ENCODE measurements around the gene SFXN3. TPM values are rescaled to one million over a fixed set of nuclear protein-coding genes. Genes with fewer than 3 reads are reported as not detected.

Gene SFXN3
- total RNA-seq, 2 experiments from 2014 or later, result 0.41 TPM; not detected in 1

DNA sequence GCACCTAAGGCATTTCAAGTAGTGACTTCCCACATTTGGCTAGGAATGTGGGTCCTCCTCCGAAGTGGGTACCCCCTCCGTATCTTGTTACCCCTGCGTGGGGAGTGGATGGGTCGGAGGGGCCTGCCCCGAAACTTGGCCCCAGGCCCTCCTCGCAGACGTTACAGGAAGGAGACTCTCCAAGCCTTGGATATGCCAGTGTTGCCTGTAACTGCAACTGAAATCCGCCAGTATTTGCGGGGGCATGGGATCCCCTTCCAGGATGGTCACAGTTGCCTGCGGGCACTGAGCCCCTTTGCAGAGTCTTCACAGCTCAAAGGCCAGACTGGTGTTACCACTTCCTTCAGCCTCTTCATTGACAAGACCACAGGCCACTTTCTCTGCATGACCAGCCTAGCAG lies 42.9 kb upstream of the SFXN3 start:
- H2AFZ ChIP-seq (ENCODE audit: low read length), result no peak overlapping the region
- POLR2A ChIA-PET, result interaction anchor here (1.0 kb wide), 1 partner anchor 8 kb away, joined by 3 read pairs; no protein-coding TSS in a partner anchor
- no peak overlapping the region for H3K27ac ChIP-seq (ENCODE audit: low read depth, low read length, poor library complexity, severe bottlenecking)

DNA sequence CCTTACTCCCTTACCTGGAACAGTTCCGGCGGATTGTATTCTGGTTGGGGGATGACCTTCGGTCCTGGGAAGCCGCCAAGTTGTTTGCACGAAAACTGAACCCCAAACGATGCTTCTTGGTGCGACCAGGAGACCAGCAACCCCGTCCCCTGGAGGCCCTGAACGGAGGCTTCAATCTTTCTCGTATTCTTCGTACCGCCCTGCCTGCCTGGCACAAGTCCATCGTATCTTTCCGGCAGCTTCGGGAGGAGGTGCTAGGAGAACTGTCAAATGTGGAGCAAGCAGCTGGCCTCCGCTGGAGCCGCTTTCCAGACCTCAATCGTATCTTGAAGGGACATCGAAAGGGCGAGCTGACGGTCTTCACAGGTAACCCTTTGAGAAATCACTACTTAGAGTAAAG lies 41.9 kb upstream of the SFXN3 start:
- POLR2A ChIA-PET, result no interaction called here
- Histone ChIP-seq H3K9me2 (ENCODE audit: insufficient read depth, low read length) (no peaks in the 10 kb centered on the region), H3K27ac (ENCODE audit: low read depth, low read length, poor library complexity, severe bottlenecking) (no peak overlapping the region), H3K4me2 (ENCODE audit: low read length) (peak overlapping the region; percentile 30), H3K4me1 (ENCODE audit: insufficient read depth, low read length, poor library complexity, severe bottlenecking) (peaks cover 38% of the 10 kb centered on the region), H4K20me1 (ENCODE audit: insufficient read depth, low read length) (0 out of 2 replicates have a peak, but pooled peaks cover 4% of the 10 kb centered on the region), H3K79me2 (ENCODE audit: insufficient read depth, low read depth, low read length) (peaks cover 44% of the 10 kb centered on the region), H3K4me3 (ENCODE audit: low read depth, low read length, poor library complexity, severe bottlenecking) (no peak overlapping the region), H3K9me3 (ENCODE audit: low read length) (no peaks in the 10 kb centered on the region), H3K36me3 (ENCODE audit: insufficient read depth, low read length) (peaks cover 50% of the 10 kb centered on the region), H2AFZ (ENCODE audit: low read length) (no peak overlapping the region)
- intact Hi-C loops (cut with micrococcal nuclease; ENCODE audit: unreplicated experiment), result no loop called here
- BruUV-seq (replicated peaks), result no TSS peak
- TF ChIP-seq EZH2phosphoT487 (IDR thresholded peaks at IDR 0.05; ENCODE audit: borderline replicate concordance, low read depth, low read length), result no peak
- TF ChIP-seq, protein P1, sequence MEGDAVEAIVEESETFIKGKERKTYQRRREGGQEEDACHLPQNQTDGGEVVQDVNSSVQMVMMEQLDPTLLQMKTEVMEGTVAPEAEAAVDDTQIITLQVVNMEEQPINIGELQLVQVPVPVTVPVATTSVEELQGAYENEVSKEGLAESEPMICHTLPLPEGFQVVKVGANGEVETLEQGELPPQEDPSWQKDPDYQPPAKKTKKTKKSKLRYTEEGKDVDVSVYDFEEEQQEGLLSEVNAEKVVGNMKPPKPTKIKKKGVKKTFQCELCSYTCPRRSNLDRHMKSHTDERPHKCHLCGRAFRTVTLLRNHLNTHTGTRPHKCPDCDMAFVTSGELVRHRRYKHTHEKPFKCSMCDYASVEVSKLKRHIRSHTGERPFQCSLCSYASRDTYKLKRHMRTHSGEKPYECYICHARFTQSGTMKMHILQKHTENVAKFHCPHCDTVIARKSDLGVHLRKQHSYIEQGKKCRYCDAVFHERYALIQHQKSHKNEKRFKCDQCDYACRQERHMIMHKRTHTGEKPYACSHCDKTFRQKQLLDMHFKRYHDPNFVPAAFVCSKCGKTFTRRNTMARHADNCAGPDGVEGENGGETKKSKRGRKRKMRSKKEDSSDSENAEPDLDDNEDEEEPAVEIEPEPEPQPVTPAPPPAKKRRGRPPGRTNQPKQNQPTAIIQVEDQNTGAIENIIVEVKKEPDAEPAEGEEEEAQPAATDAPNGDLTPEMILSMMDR (conservative IDR thresholded peaks at IDR 0.05; ENCODE audit: low read length), result no peak
- CTCF ChIA-PET (ENCODE audit: unreplicated experiment), result no interaction called here
- DNase-seq (ENCODE audit: low spot score), result no peak

More for the DNA sequence above, 42.9 kb upstream of the SFXN3 start:
- H3K4me2 ChIP-seq (ENCODE audit: low read length), result peak overlapping the region; percentile 73
- H4K20me1 ChIP-seq (ENCODE audit: insufficient read depth, low read length), result 0 out of 2 replicates have a peak, but pooled peaks cover 4% of the 10 kb centered on the region
- peaks cover 41% of the 10 kb centered on the region for H3K36me3 ChIP-seq (ENCODE audit: insufficient read depth, low read length)
- peaks cover 38% of the 10 kb centered on the region for H3K4me1 ChIP-seq (ENCODE audit: insufficient read depth, low read length, poor library complexity, severe bottlenecking)
- intact Hi-C loops (cut with micrococcal nuclease; ENCODE audit: unreplicated experiment), result no loop called here
- DNase-seq (ENCODE audit: low spot score), result no peak
- no peaks in the 10 kb centered on the region for H3K9me3 ChIP-seq (ENCODE audit: low read length)
- TF ChIP-seq, protein P1 (conservative IDR thresholded peaks at IDR 0.05; ENCODE audit: low read length), result no peak
- TF ChIP-seq EZH2phosphoT487 (IDR thresholded peaks at IDR 0.05; ENCODE audit: borderline replicate concordance, low read depth, low read length), result no peak
- CTCF ChIA-PET (ENCODE audit: unreplicated experiment), result no interaction called here
- no TSS peak for BruUV-seq (replicated peaks)
- peak overlapping the region; percentile 93 for H3K4me3 ChIP-seq (ENCODE audit: low read depth, low read length, poor library complexity, severe bottlenecking)
- peaks cover 44% of the 10 kb centered on the region for H3K79me2 ChIP-seq (ENCODE audit: insufficient read depth, low read depth, low read length)
- H3K9me2 ChIP-seq (ENCODE audit: insufficient read depth, low read length), result no peaks in the 10 kb centered on the region

DNA sequence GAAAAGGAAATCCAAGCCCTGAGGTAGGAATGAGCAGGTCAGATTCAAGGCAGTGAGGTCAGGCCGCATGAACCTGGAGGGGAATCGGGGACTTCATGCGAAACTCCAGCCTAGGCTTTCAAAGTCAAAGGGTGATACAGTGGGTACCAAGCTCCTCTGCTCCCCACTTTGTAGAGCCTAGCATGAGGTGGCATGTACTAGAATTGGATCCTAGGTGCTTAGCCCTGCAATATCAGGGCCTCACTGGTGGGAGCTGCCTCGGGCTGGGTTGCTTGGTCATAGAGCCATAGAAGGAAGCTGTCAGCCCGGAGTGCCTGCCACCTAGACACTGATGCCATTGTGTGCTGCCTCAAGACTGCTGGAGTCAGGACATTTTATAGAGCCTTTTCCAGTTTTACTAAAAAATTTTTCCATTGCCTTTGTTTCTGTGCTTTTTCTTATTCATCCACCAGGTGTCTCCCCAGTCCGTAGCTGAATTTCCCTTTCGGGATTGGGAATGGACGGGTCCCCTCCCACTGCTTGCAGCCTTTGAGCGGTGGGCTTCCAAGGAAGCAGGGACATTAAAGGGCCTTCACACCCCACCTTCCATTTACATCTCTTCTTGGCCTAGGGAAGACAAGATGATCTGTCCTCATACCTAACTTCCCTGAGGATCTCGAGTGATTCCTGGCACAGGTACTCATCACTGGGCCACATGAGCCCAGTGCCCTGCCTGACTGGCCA lies 36.9 kb upstream of the SFXN3 start:
- no peak for DNase-seq (ENCODE audit: low spot score)
- H3K4me2 ChIP-seq (ENCODE audit: low read length), result no peak overlapping the region
- BruUV-seq (replicated peaks), result TSS peak; percentile 87
- no peak overlapping the region for H2AFZ ChIP-seq (ENCODE audit: low read length)
- no peak overlapping the region for H3K4me3 ChIP-seq (ENCODE audit: low read depth, low read length, poor library complexity, severe bottlenecking)
- TF ChIP-seq, protein P1 (conservative IDR thresholded peaks at IDR 0.05; ENCODE audit: low read length), result peak; percentile 60
- no peak for TF ChIP-seq EZH2phosphoT487 (IDR thresholded peaks at IDR 0.05; ENCODE audit: borderline replicate concordance, low read depth, low read length)
- intact Hi-C loops (cut with micrococcal nuclease; ENCODE audit: unreplicated experiment), result no loop called here
- peaks cover 35% of the 10 kb centered on the region for H3K4me1 ChIP-seq (ENCODE audit: insufficient read depth, low read length, poor library complexity, severe bottlenecking)
- no peaks in the 10 kb centered on the region for H4K20me1 ChIP-seq (ENCODE audit: insufficient read depth, low read length)
- H3K27ac ChIP-seq (ENCODE audit: low read depth, low read length, poor library complexity, severe bottlenecking), result no peak overlapping the region
- H3K36me3 ChIP-seq (ENCODE audit: insufficient read depth, low read length), result peaks cover 60% of the 10 kb centered on the region
- H3K9me2 ChIP-seq (ENCODE audit: insufficient read depth, low read length), result no peaks in the 10 kb centered on the region
- POLR2A ChIA-PET, result no interaction called here
- CTCF ChIA-PET (ENCODE audit: unreplicated experiment), result no interaction called here
- H3K79me2 ChIP-seq (ENCODE audit: insufficient read depth, low read depth, low read length), result peaks cover 13% of the 10 kb centered on the region
- H3K9me3 ChIP-seq (ENCODE audit: low read length), result no peaks in the 10 kb centered on the region

Measured in OCI-LY7 (cell line).